Ectodermal cell (in vitro differentiated cells): ENCODE measurements around the gene HHAT.

Experiments
- H3K27ac ChIP-seq: 2 replicates; pipeline ENCODE4 v1.7.0; 2013; ENCODE audit warnings: mild to moderate bottlenecking, low read depth, low read length; ENCODE audit not compliant: insufficient read depth, poor library complexity, severe bottlenecking
- H3K27me3 ChIP-seq: 2 replicates; pipeline ENCODE4 v1.7.0; 2013; ENCODE audit warnings: mild to moderate bottlenecking, low read length; ENCODE audit not compliant: insufficient read depth, control insufficient read depth, poor library complexity, severe bottlenecking
- H3K36me3 ChIP-seq: one replicate; pipeline ENCODE4 v1.7.0; 2013; ENCODE audit warnings: low read length; ENCODE audit not compliant: control insufficient read depth, insufficient read depth
- H3K4me1 ChIP-seq: one replicate; pipeline ENCODE4 v1.7.0; 2013; ENCODE audit warnings: low read length; ENCODE audit not compliant: control insufficient read depth, insufficient read depth
- H3K4me3 ChIP-seq: 2 replicates; pipeline ENCODE4 v1.7.0; 2013; ENCODE audit warnings: low read depth, low read length, control low read depth; ENCODE audit not compliant: insufficient read depth
- H3K9me3 ChIP-seq: 2 replicates; pipeline ENCODE4 v1.7.0; 2013; ENCODE audit warnings: mild to moderate bottlenecking, low read length, moderate library complexity; ENCODE audit not compliant: control insufficient read depth
- WGBS, 2 experiments: methylation state at CpG; one replicate each; pipeline ENCODE4 v1.1.7; 2013; ENCODE audit warnings: missing lambda C conversion rate in 2 of 2; 5-methylcytosine and 5-hydroxymethylcytosine counted together

Gene HHAT

GRCh38 chr1:210696709-210697108 lies 368.0 kb downstream of the HHAT start:
- H3K4me1 ChIP-seq: peaks cover 2% of the 10 kb centered on the region
- H3K27ac ChIP-seq: no peak overlapping the region
- H3K4me3 ChIP-seq: no peak overlapping the region
- H3K36me3 ChIP-seq: no peaks in the 10 kb centered on the region
- H3K9me3 ChIP-seq: no peaks in the 10 kb centered on the region
- no peaks in the 10 kb centered on the region for H3K27me3 ChIP-seq
- WGBS, 2 experiments: 89 to 94% methylated on average over 1 of the region's 1 CpG

GRCh38 chr1:210697185-210697584 lies 368.5 kb downstream of the HHAT start:
- no peaks in the 10 kb centered on the region for H3K36me3 ChIP-seq
- 56 to 61% methylated on average over 3 of the region's 3 CpGs for WGBS, 2 experiments

GRCh38 chr1:210698661-210699060 lies 370.0 kb downstream of the HHAT start:
- Histone ChIP-seq H3K4me3 (no peak overlapping the region), H3K27ac (no peak overlapping the region), H3K9me3 (no peaks in the 10 kb centered on the region), H3K36me3 (no peaks in the 10 kb centered on the region), H3K27me3 (no peaks in the 10 kb centered on the region), H3K4me1 (peaks cover 2% of the 10 kb centered on the region)
- 93 to 95% methylated on average over 5 of the region's 5 CpGs for WGBS, 2 experiments

More at GRCh38 chr1:210697185-210697584, 368.5 kb downstream of the HHAT start:
- Histone ChIP-seq H3K9me3 (no peaks in the 10 kb centered on the region), H3K27me3 (no peaks in the 10 kb centered on the region), H3K4me3 (no peak overlapping the region), H3K27ac (no peak overlapping the region), H3K4me1 (peaks cover 2% of the 10 kb centered on the region)

GRCh38 chr1:210700083-210700482 lies 371.4 kb downstream of the HHAT start:
- H3K27ac ChIP-seq: no peak overlapping the region
- no peak overlapping the region for H3K4me3 ChIP-seq
- no peaks in the 10 kb centered on the region for H3K36me3 ChIP-seq
- no peaks in the 10 kb centered on the region for H3K9me3 ChIP-seq
- 88 to 97% methylated on average over 1 of the region's 1 CpG for WGBS, 2 experiments
- no peaks in the 10 kb centered on the region for H3K4me1 ChIP-seq
- no peaks in the 10 kb centered on the region for H3K27me3 ChIP-seq

- Histone ChIP-seq H3K36me3 (no peaks in the 10 kb centered on the region), H3K27me3 (no peaks in the 10 kb centered on the region), H3K9me3 (no peaks in the 10 kb centered on the region), H3K4me3 (no peak overlapping the region), H3K27ac (no peak overlapping the region), H3K4me1 (no peaks in the 10 kb centered on the region)
- WGBS, 2 experiments: 90 to 97% methylated on average over 2 of the region's 2 CpGs
These were observed 371.8 kb downstream of the HHAT start for GRCh38 chr1:210700511-210700910.

GRCh38 chr1:210702506-210702905 lies 373.8 kb downstream of the HHAT start:
- no peaks in the 10 kb centered on the region for H3K36me3 ChIP-seq
- H3K27ac ChIP-seq: no peak overlapping the region
- peaks cover 10% of the 10 kb centered on the region for H3K4me1 ChIP-seq
- H3K4me3 ChIP-seq: no peak overlapping the region
- H3K27me3 ChIP-seq: no peaks in the 10 kb centered on the region
- no peaks in the 10 kb centered on the region for H3K9me3 ChIP-seq
- 79 to 83% methylated on average over 2 of the region's 2 CpGs for WGBS, 2 experiments

- Histone ChIP-seq H3K27me3 (no peaks in the 10 kb centered on the region), H3K4me1 (peaks cover 16% of the 10 kb centered on the region)
- WGBS, 2 experiments: 81 to 89% methylated on average over 2 of the region's 2 CpGs
These were observed 374.9 kb downstream of the HHAT start for GRCh38 chr1:210703593-210703992.

GRCh38 chr1:210705086-210705485 lies 376.4 kb downstream of the HHAT start:
- WGBS, 2 experiments: 76 to 80% methylated on average over 3 of the region's 3 CpGs
- Histone ChIP-seq H3K36me3 (no peaks in the 10 kb centered on the region), H3K9me3 (no peaks in the 10 kb centered on the region)

More at GRCh38 chr1:210703593-210703992, 374.9 kb downstream of the HHAT start:
- Histone ChIP-seq H3K27ac (no peak overlapping the region), H3K4me3 (no peak overlapping the region), H3K9me3 (no peaks in the 10 kb centered on the region), H3K36me3 (no peaks in the 10 kb centered on the region)

GRCh38 chr1:210706246-210706645 lies 377.5 kb downstream of the HHAT start:
- Histone ChIP-seq H3K36me3 (no peaks in the 10 kb centered on the region), H3K4me1 (peaks cover 16% of the 10 kb centered on the region)

More at GRCh38 chr1:210705086-210705485, 376.4 kb downstream of the HHAT start:
- H3K4me3 ChIP-seq: no peak overlapping the region
- H3K27me3 ChIP-seq: no peaks in the 10 kb centered on the region
- no peak overlapping the region for H3K27ac ChIP-seq
- H3K4me1 ChIP-seq: peaks cover 16% of the 10 kb centered on the region

GRCh38 chr1:210707300-210708240 lies 378.9 kb downstream of the HHAT start:
- H3K4me3 ChIP-seq: no peak overlapping the region
- WGBS, 2 experiments: 81% methylated on average over 7 of the region's 7 CpGs

More at GRCh38 chr1:210706246-210706645, 377.5 kb downstream of the HHAT start:
- Histone ChIP-seq H3K4me3 (no peak overlapping the region), H3K27me3 (no peaks in the 10 kb centered on the region), H3K9me3 (no peaks in the 10 kb centered on the region), H3K27ac (no peak overlapping the region)
- WGBS, 2 experiments: 86 to 94% methylated on average over 3 of the region's 3 CpGs

More at GRCh38 chr1:210707300-210708240, 378.9 kb downstream of the HHAT start:
- Histone ChIP-seq H3K27me3 (no peaks in the 10 kb centered on the region), H3K9me3 (no peaks in the 10 kb centered on the region), H3K36me3 (no peaks in the 10 kb centered on the region), H3K4me1 (peaks cover 16% of the 10 kb centered on the region), H3K27ac (no peak overlapping the region)
